ENCODE data around the gene PAF1.

Gene PAF1

DNA sequence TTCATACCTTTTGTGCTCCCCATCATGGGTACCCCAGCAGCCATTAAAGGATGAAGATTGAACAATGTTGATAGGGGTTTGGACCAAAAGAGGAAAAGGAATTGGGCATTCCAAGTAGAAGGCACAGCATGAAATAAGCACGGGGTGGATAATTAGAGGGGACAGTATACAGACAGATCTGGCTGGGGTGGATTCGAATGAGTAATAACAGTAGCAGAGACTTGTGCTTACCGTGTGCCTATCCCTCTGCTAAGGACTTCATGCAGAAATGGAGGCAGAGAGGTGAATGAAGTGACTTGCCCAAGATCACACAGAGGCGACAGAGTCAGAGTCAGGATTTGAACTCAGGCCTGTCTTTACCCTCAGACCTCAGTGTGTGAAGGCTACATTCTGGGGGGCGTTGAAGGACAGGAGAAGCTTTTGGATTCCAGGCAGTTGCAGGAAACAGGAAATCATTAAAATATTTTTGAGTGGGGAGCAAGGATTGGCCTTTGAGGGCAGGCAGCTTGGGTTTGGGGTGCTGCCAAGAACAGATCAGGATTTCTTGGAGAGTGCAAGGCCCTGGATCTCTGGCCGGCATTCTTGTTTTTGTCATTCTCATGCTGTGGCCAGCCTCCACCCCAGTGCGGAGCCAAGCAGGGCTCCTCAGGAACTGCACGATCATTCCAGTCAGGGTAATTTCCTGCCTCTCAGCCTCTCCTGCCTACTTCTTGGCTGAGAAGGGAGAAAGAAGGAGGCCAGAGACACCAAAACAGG lies 18.7 kb downstream of the PAF1 start:
- no peak overlapping the region for H3K27ac ChIP-seq (ENCODE audit: low read depth, low read length, poor library complexity, severe bottlenecking)

DNA sequence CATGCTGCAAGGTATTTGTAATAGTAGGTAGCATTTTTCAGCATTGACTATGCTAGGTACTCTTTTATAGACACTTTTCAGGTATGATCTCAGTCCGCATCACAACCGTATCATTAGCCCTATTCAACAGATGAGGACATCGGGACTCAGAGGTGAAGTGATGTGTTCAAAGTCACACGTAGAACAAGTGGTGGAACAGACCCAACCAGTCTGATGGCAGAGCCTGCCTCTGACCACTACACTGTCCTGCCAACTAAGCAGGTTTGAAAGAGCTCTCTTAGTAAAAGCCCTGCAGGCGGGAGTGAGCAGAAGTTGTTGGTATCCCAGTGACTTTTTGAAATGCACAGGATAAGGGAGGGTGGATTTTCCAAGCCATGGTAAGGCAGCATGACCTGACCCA lies 20.2 kb downstream of the PAF1 start:
- Histone ChIP-seq H3K9ac (ENCODE audit: low read length) (no peak overlapping the region), H3K4me1 (ENCODE audit: insufficient read depth, low read length, severe bottlenecking) (no peaks in the 10 kb centered on the region), H3K27me3 (ENCODE audit: insufficient read depth, low read length) (no peaks in the 10 kb centered on the region), H3K27ac (ENCODE audit: low read depth, low read length, poor library complexity, severe bottlenecking) (no peak overlapping the region), H4K20me1 (ENCODE audit: insufficient read depth, low read length) (no peaks in the 10 kb centered on the region), H3K9me2 (ENCODE audit: low read depth, low read length) (no peaks in the 10 kb centered on the region), H3K4me2 (ENCODE audit: low read length) (no peak overlapping the region), H3K4me3 (ENCODE audit: low read depth, low read length, poor library complexity, severe bottlenecking) (no peak overlapping the region), H3F3A (ENCODE audit: insufficient read depth, low read length) (no peaks in the 10 kb centered on the region), H3K36me3 (ENCODE audit: insufficient read depth, low read length) (peaks cover 68% of the 10 kb centered on the region), H3K79me2 (ENCODE audit: insufficient read depth, low read length) (no peaks in the 10 kb centered on the region), H2AFZ (ENCODE audit: low read length) (no peak overlapping the region), H3K9me3 (ENCODE audit: low read length) (no peaks in the 10 kb centered on the region)
- TF ChIP-seq, protein P1, sequence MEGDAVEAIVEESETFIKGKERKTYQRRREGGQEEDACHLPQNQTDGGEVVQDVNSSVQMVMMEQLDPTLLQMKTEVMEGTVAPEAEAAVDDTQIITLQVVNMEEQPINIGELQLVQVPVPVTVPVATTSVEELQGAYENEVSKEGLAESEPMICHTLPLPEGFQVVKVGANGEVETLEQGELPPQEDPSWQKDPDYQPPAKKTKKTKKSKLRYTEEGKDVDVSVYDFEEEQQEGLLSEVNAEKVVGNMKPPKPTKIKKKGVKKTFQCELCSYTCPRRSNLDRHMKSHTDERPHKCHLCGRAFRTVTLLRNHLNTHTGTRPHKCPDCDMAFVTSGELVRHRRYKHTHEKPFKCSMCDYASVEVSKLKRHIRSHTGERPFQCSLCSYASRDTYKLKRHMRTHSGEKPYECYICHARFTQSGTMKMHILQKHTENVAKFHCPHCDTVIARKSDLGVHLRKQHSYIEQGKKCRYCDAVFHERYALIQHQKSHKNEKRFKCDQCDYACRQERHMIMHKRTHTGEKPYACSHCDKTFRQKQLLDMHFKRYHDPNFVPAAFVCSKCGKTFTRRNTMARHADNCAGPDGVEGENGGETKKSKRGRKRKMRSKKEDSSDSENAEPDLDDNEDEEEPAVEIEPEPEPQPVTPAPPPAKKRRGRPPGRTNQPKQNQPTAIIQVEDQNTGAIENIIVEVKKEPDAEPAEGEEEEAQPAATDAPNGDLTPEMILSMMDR (IDR thresholded peaks at IDR 0.05; ENCODE audit: low read length): no peak
- TF ChIP-seq EZH2 (IDR thresholded peaks at IDR 0.05; ENCODE audit: borderline replicate concordance, low read length): no peak

More for the DNA sequence above, 18.7 kb downstream of the PAF1 start:
- no peak for TF ChIP-seq EZH2 (IDR thresholded peaks at IDR 0.05; ENCODE audit: borderline replicate concordance, low read length)
- TF ChIP-seq, protein P1 (IDR thresholded peaks at IDR 0.05; ENCODE audit: low read length): no peak
- Histone ChIP-seq H2AFZ (ENCODE audit: low read length) (no peak overlapping the region), H4K20me1 (ENCODE audit: insufficient read depth, low read length) (no peaks in the 10 kb centered on the region), H3F3A (ENCODE audit: insufficient read depth, low read length) (no peaks in the 10 kb centered on the region), H3K9me2 (ENCODE audit: low read depth, low read length) (no peaks in the 10 kb centered on the region), H3K79me2 (ENCODE audit: insufficient read depth, low read length) (no peaks in the 10 kb centered on the region), H3K4me1 (ENCODE audit: insufficient read depth, low read length, severe bottlenecking) (no peaks in the 10 kb centered on the region), H3K36me3 (ENCODE audit: insufficient read depth, low read length) (peaks cover 74% of the 10 kb centered on the region), H3K27me3 (ENCODE audit: insufficient read depth, low read length) (no peaks in the 10 kb centered on the region), H3K9me3 (ENCODE audit: low read length) (no peaks in the 10 kb centered on the region), H3K9ac (ENCODE audit: low read length) (no peak overlapping the region), H3K4me3 (ENCODE audit: low read depth, low read length, poor library complexity, severe bottlenecking) (no peak overlapping the region), H3K4me2 (ENCODE audit: low read length) (no peak overlapping the region)

DNA sequence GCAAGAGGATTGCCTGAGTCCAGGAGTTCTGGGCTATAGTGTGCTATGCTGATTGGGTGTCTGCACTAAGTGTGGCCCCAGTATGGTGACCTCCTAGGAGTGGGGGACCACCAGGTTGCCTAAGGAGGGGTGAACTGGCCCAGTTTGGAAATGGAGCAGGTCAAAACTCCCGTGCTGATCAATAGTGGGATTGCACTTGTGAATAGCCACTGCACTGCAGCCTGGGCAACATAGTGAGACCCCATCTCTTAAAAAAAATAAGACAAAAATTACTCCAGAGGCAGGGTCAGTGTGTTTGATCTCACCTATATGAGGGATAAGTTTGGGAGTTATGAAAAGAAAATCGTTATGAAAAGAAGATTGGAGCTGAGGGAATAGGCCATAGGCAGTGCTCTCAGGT lies 21.7 kb downstream of the PAF1 start:
- Histone ChIP-seq H3K4me2 (ENCODE audit: low read length) (no peak overlapping the region), H3K9me2 (ENCODE audit: low read depth, low read length) (no peaks in the 10 kb centered on the region), H3K4me3 (ENCODE audit: low read depth, low read length, poor library complexity, severe bottlenecking) (no peak overlapping the region), H3K27ac (ENCODE audit: low read depth, low read length, poor library complexity, severe bottlenecking) (no peak overlapping the region), H3K9me3 (ENCODE audit: low read length) (no peaks in the 10 kb centered on the region), H2AFZ (ENCODE audit: low read length) (no peak overlapping the region), H3K9ac (ENCODE audit: low read length) (no peak overlapping the region), H3K27me3 (ENCODE audit: insufficient read depth, low read length) (no peaks in the 10 kb centered on the region), H3K36me3 (ENCODE audit: insufficient read depth, low read length) (peaks cover 65% of the 10 kb centered on the region), H3K79me2 (ENCODE audit: insufficient read depth, low read length) (no peaks in the 10 kb centered on the region), H3K4me1 (ENCODE audit: insufficient read depth, low read length, severe bottlenecking) (peaks cover 2% of the 10 kb centered on the region), H4K20me1 (ENCODE audit: insufficient read depth, low read length) (no peaks in the 10 kb centered on the region), H3F3A (ENCODE audit: insufficient read depth, low read length) (no peaks in the 10 kb centered on the region)
- TF ChIP-seq, protein P1 (IDR thresholded peaks at IDR 0.05; ENCODE audit: low read length): no peak
- no peak for TF ChIP-seq EZH2 (IDR thresholded peaks at IDR 0.05; ENCODE audit: borderline replicate concordance, low read length)

Measured in OCI-LY1 (cell line).